Osteoblast (primary cell): ENCODE measurements around the gene PCDHA7. TPM values are rescaled to one million over a fixed set of nuclear protein-coding genes. Genes with fewer than 3 reads are reported as not detected.
"Not testable (repeated sequence)": the region's sequence is repeated elsewhere in the genome, so short reads cannot be mapped to it uniquely, and the experiment has no call there.

Experiments used
- DNase-seq: peaks from one replicate; pipeline ENCODE4 v3.0.0; 2011; ENCODE audit warnings: low spot score, mixed read lengths; ENCODE audit not compliant: insufficient read length; ENCODE audit errors: missing footprints
- H2AFZ ChIP-seq: 2 replicates; pipeline ENCODE4 v1.6.0; 2011; ENCODE audit warnings: mild to moderate bottlenecking, low read length
- H3K27ac ChIP-seq: 2 replicates; pipeline ENCODE4 v1.5.1; 2011; ENCODE audit warnings: mild to moderate bottlenecking, low read depth, low read length, moderate library complexity
- H3K27me3 ChIP-seq: 2 replicates; pipeline ENCODE4 v1.6.0; 2012; ENCODE audit warnings: mild to moderate bottlenecking, control low read depth, inconsistent platforms, low read length, moderate library complexity; ENCODE audit not compliant: insufficient read depth
- H3K36me3 ChIP-seq: 2 replicates; pipeline ENCODE4 v1.5.1; 2011; ENCODE audit warnings: mild to moderate bottlenecking, low read length, control low read depth, moderate library complexity; ENCODE audit not compliant: insufficient read depth
- H3K4me1 ChIP-seq: 2 replicates; pipeline ENCODE4 v1.5.1; 2011; ENCODE audit warnings: mild to moderate bottlenecking, low read length, control low read depth, moderate library complexity; ENCODE audit not compliant: insufficient read depth
- H3K4me2 ChIP-seq: 2 replicates; pipeline ENCODE4 v1.6.0; 2011; ENCODE audit warnings: mild to moderate bottlenecking, low read length; ENCODE audit not compliant: insufficient read depth
- H3K4me3 ChIP-seq: fragments of 200-600 bp; sonication (generic); 3 replicates; pipeline ENCODE4 v1.5.1; 2012; ENCODE audit warnings: mild to moderate bottlenecking, low read length, inconsistent platforms; ENCODE audit not compliant: insufficient read depth
- H3K79me2 ChIP-seq: 2 replicates; pipeline ENCODE4 v1.6.0; 2012; ENCODE audit warnings: mild to moderate bottlenecking, low read length, control low read depth, inconsistent platforms; ENCODE audit not compliant: insufficient read depth
- H3K9me3 ChIP-seq: 2 replicates; pipeline ENCODE4 v1.5.1; 2011; ENCODE audit warnings: low read depth, low read length, control low read depth
- H4K20me1 ChIP-seq: 2 replicates; pipeline ENCODE4 v1.6.0; 2012; ENCODE audit warnings: mild to moderate bottlenecking, low read length, control low read depth; ENCODE audit not compliant: insufficient read depth
- CTCF ChIP-seq: IDR thresholded peaks from 2 replicates; pipeline ENCODE4 v1.5.1; 2011; ENCODE audit warnings: mild to moderate bottlenecking, low read depth, low read length, moderate library complexity; ENCODE audit errors: extremely low read depth
- total RNA-seq: library from RNA; depleted of rRNA; stranded (reverse); fragments of >200 nt; gene quantifications from 2 replicates; pipeline ENCODE4 v1.2.3, GENCODE V29; 2012

PCDHA7 gene
- total RNA-seq, 1 donor, result 0.72 TPM

- TF ChIP-seq CTCF, result no peak
- Histone ChIP-seq H3K27ac (no peak overlapping the region), H3K9me3 (peaks cover 2% of the 10 kb centered on the region), H3K36me3 (no peaks in the 10 kb centered on the region), H3K4me1 (no peaks in the 10 kb centered on the region), H3K4me3 (no peak overlapping the region), H2AFZ (no peak overlapping the region), H4K20me1 (no peaks in the 10 kb centered on the region), H3K79me2 (no peaks in the 10 kb centered on the region), H3K4me2 (no peak overlapping the region), H3K27me3 (no peaks in the 10 kb centered on the region)
- DNase-seq, result no peak
Observed at GRCh38 chr5:140835622-140836510, 1.8 kb downstream of the PCDHA7 start.

GRCh38 chr5:140840978-140841962 is 7.2 kb downstream of the PCDHA7 start, which contains the start of gene PCDHA8:
TSS of gene PCDHA8 (plus strand) at chr5:140841187. CDS start at chr5:140841322, 135 bp downstream.
- Histone ChIP-seq H2AFZ (no peak within 1 kb of the TSS), H3K9me3 (no peaks in the 10 kb centered on the region)
- TF ChIP-seq CTCF, result peak; percentile 21

GRCh38 chr5:140842798-140843733 is 9.0 kb downstream of the PCDHA7 start:
- no peak overlapping the region for H3K4me3 ChIP-seq
- TF ChIP-seq CTCF, result no peak
- DNase-seq, result no peak
- no peaks in the 10 kb centered on the region for H3K27me3 ChIP-seq
- no peak overlapping the region for H3K27ac ChIP-seq
- no peak overlapping the region for H2AFZ ChIP-seq
- H4K20me1 ChIP-seq, result no peaks in the 10 kb centered on the region
- no peaks in the 10 kb centered on the region for H3K79me2 ChIP-seq
- no peak overlapping the region for H3K4me2 ChIP-seq
- no peaks in the 10 kb centered on the region for H3K4me1 ChIP-seq
- no peaks in the 10 kb centered on the region for H3K9me3 ChIP-seq
- no peaks in the 10 kb centered on the region for H3K36me3 ChIP-seq

More at GRCh38 chr5:140840978-140841962, 7.2 kb downstream of the PCDHA7 start, which contains the start of gene PCDHA8:
- Histone ChIP-seq H3K4me2 (no peak within 1 kb of the TSS), H3K27ac (no peak within 1 kb of the TSS), H4K20me1 (no peaks in the 10 kb centered on the region), H3K27me3 (no peaks in the 10 kb centered on the region), H3K4me3 (no peak within 1 kb of the TSS), H3K4me1 (no peaks in the 10 kb centered on the region), H3K36me3 (no peaks in the 10 kb centered on the region), H3K79me2 (no peaks in the 10 kb centered on the region)
- DNase-seq, result no peak

GRCh38 chr5:140848139-140849102 is 14.4 kb downstream of the PCDHA7 start, which contains the start of gene PCDHA9:
TSS of gene PCDHA9 (plus strand) at chr5:140848382. CDS start at chr5:140848496, 114 bp downstream.
- not testable (repeated sequence) for H3K9me3 ChIP-seq, H3K4me2 ChIP-seq, H3K27ac ChIP-seq, DNase-seq, H3K79me2 ChIP-seq, H3K36me3 ChIP-seq, H2AFZ ChIP-seq, H4K20me1 ChIP-seq, H3K27me3 ChIP-seq, H3K4me3 ChIP-seq, H3K4me1 ChIP-seq
